NCI-H510A (cell line): ENCODE data around the gene SCGB3A1.

Source experiments
- DNase-seq: peaks from one replicate; lab custom pipeline; 2025; lab: John Stamatoyannopoulos, UW

The SCGB3A1 gene

DNA sequence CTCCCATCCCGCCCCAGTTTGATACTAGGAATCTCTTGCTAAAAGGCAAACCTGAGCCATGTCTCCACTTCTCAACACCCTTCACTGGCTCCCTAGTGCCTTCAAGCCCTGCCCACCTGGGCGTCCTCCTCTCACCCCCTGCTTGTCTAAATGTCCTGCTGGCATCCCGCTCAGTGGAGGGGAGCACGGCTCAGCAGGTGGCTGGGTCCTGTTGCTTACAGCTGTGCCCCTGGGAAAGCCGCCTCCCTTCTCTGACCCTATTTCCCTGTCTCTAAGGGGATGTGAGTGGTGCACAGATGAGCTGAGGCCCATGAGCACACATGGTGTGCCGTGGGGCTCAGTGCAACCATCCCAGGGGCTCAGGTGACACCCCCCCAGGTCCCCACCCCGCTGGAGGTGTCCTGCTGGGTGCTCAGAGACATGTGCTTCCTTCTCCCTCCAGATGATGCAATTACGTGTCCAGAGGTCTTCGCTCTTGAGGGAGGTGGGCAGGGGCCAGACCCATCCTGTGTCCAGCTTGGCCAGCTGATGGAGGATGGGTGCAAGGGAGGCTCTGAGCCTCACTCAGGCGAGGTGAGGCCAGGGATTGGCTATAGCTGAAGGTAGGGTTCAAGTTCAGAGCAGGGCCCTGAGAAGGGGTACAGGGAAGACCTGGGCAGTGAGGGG is 34.0 kb upstream of the SCGB3A1 start:
- no peak for DNase-seq

DNA sequence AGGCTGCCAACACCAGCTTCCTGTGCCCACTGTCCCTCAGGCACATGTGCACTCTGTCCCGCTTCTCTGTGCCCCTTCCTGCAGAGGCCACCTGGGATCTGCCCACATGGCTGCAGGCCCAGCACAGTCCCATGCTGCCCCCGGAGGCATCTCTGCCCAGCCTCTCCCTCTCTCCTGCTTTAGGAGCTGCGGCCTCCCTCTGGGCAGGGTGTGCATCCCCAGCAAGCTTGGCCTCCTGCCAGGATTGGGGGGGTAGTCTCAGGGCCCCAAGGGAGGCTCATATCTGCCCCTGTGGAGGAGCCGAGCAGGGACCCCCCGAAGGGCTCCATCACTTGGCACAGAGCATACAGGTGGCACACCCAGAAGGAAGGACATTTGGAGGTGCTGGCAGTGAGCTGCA is 33.3 kb upstream of the SCGB3A1 start:
- no peak for DNase-seq

DNA sequence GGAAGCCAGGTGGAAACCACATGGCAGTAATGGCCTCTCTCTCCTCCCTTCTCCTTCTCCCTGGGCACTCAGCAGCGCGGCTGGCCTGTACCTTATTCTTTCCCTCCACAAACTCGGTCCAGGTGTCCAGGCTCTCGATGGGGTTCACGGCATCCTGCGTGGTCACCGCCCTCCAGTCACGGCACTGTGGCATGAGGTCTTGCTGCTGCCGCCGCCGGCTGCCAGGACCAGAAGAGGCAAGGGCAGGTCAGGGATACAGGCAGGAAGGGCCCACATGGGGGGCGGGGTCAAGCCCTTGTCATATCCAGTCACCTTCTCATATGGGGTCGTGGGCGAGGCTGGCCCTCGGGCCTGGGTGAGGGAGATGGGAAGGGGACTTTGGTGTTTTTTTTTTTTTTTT is 32.5 kb upstream of the SCGB3A1 start:
- no peak for DNase-seq

DNA sequence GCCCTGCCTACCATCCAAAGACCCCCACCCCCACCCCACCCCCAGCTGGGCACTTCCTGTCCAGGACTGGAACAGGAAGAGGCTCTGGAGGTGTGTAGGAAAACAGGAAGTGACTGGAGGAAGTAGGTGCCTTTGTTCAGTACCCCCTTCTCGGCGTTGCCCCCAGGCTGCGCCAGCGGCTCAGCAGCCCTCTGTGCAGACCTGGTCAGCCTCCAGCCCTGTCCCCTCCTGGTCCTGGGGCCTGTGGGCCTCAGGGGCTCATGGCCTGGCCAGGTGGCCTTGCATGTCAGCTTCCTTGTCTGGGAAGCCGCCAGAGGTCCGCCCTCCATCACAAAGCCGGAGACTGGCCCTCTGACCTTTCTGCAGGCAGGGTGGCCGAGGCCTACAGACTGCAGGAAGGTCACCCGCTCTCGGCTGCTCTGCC is 32.1 kb upstream of the SCGB3A1 start:
- no peak for DNase-seq

DNA sequence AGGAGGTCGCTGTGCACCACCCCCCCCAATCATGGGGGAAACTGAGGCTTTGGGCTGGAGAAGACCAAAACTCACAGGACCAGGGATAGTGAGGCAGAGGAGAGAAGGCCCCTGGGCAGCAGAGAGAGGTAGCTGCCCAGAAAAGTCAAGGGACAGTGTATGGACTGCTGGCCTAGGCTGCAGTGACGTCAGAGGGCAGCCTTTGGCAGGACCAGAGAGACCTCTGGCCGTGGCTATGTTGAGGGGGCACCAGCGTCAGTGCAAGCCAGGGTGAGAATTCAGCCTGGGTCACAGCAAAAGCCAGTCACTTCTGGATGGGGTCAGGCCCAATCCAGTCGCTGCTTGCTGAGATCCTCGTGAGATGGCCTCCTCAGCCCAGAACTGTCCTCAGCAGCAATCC is 31.6 kb upstream of the SCGB3A1 start:
- no peak for DNase-seq

DNA sequence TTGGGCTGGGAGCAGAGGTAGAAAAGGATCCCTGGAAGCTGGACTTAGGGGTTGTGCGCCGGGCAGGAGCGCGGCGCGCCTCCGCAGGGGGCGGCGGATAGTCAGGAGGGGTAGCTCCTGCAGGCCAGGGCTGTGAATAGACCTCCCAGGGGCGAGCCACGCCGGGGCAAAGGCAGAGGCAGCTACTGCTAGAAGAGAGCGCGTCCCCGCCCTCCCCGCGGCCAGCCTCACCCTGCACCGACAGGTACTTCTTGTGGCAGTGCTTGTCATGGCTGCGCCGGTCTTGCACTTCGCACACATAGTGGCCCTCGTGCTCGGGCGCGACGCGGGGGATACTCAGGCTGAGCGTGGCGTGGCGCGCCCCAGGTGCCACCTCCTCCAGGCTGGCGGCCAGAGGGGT is 30.0 kb upstream of the SCGB3A1 start:
- no peak for DNase-seq

DNA sequence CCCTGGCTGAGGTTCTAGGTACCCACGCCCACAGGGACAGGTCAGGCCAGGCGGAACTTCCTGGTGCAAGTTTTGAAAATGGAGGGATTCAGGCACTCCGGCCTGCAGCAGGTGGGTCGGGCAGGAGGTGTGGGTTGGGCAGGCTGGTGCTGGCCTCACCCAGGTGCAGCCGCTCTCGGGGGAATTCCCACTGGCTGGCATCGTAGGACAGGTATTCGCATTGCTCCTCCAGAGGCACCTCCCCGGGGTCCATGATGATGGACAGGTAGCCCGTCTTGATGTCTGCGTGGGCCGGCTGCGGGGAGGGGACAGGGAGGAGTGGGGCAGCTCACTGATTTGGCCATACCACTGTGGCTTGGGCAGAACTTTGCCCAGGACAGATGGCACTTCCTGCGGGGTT is 28.7 kb upstream of the SCGB3A1 start:
- DNase-seq: no peak

DNA sequence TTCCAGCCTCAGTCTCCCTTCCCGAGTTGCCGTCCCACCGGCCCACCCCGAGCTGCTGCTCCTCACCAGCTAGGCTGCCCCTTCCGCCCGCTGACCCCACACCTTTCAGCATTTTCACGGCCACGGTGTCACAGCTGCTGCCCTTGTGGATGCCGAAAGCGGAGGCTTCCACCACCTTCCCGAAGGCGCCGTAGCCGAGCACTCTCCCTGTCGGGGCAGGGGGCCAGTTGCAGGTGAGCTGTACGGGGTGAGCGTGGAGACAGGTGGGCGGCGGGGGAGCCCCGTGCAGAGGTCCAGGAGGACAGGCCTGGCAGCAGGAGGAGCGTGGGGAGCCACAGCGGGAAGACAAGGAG is 28.2 kb upstream of the SCGB3A1 start:
- no peak for DNase-seq

DNA sequence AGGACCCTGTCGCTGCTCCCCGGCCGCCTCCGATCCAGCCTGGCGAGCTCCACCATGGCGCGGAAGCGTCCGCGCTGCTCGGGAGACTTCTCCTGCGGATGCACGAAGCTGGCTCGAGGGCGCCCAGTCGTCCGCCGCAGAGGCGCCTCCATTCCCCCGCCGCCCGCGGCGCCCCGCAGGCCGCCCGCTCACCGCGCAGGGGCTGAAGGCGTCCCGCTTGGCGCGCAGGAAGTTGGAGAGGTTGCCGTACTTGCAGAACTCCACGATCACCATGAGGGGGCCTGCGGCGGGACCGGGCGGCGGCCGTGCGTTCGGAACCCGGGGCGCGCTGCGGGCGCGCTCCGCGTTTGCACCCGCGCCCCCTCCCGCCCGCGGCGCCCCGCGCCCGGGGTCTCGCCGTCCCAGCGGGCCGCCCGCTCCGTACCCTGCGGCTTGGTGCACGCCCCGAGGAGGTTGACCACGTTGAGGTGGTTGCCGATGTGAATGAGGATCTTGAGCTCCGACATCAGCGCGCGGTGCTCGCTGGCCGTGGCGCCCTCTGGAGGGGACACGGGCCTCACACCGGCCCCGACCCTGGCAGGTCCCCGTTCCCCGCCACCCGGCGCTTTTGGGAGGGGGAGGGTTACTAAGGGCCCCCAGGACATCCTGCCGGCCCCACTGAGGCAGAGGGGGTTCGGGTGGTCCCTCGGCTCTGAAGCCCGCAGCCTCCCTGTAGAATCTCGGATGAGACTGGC is 27.7 kb upstream of the SCGB3A1 start:
- no peak for DNase-seq

DNA sequence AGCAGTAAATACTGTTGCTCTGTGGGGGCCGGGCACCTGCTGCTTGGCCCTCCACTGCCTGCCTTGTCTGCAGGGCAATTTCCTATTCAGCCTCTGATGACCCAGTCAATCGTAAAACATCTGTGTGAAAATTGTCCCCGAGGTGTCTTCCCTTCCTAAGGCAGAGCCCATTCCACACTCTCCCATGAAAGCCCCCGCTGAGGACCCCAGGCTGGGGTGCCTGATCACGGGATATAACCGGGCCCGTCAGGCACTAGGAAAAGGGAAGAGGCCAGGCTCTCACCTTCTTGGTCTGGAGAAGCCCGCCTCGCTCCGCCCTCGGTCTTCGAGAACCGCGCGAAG is 27.2 kb upstream of the SCGB3A1 start:
- DNase-seq: no peak

DNA sequence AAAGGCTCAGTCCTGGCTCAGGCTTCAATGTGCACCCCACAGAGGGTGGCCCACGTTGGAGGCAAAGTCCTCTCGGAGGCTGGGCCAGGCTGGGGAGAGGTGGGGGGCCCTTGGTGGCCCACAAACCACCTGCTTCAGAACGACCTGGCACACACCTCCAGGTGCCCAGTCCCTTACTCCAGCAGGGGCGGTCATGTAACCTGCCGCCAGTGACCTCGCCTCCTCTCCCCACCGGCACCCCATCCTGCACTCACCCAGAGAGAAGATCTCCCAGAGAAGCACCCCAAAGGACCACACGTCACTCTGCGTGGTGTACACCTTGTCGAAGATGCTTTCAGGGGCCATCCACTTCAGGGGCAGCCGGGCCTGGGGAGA is 22.5 kb upstream of the SCGB3A1 start:
- DNase-seq: no peak

DNA sequence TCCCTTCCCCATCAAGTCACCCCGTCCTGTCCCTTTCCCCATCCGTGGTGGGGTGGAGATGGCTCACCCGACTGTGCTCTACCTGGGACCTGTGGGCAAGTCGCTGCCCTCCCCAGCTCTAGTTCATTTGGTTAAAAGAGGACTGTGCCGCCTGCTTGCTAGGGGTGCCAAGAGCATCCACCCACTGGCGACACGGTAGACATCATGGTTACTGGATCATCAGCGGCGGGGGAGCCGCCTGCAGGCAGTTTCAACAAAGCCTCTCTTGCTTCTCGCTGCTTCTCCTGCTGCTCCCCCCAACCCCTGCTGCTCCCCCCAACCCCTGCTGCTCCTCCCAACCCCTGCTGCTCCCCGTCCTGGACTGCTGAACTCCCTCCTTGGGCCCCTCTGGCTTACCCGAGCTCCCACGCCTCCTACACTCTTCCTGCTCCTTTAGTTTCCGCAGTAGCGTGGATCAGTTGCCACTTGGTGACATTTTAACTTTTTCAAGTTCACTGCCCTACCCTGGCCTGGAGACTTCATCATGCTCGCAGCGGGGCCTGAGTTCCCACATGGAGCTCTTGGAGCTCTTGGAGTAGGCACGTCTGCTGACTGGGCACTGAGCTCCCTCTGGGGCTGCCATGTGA is 22.0 kb upstream of the SCGB3A1 start:
- DNase-seq: no peak

DNA sequence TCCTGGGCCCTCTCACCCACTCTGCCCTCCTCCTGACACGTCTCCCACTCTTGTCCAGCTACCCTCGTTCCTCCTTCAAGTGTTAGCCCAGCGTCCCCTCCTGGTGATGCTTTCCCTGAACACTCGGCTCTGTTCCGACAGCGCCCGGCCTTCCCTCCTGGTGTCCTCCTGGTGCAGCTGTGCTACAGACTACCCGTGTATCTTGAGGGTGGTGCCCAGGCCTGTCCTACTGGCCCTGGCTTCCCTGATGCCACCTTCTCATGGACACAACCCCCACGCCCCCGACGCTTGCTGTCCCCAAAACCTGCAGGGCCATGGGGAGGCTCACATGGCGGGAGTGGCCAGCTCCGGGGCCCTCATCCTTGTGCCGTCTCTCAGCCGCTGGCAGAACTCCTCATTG is 21.4 kb upstream of the SCGB3A1 start:
- no peak for DNase-seq

DNA sequence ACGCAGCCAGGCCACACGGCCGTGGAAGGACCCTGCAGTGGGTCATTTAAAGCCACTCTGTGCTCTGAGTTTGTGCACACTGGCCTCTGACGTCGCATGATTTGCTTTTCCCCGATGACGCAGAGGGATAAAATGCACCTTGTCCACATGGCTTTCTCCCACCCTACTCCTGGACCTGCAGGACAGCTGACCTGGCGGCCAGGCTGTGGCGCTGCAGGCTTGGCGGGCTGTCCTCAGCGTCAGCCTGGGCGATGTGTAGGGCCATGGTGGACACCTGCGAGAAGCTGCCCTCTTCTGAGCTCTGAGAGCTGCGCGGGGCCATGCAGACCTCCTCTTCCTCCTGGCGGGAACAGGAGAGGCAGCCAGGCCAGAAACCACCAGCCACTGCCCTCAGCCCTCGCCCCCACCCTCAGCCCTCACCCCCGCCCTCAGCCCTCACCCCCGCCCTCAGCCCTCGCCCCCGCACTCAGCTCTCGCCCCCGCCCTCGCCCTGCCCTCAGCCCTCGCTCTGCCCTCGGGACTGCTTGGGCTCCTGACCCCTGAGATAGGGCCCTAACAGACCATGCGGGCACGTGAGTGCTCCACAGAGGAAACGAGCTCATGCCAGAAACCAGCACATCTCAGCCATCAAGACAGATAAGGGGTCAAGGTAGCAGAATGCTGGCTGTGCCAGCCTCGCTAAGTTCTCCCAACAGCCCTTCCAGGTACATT is 20.0 kb upstream of the SCGB3A1 start:
- no peak for DNase-seq

DNA sequence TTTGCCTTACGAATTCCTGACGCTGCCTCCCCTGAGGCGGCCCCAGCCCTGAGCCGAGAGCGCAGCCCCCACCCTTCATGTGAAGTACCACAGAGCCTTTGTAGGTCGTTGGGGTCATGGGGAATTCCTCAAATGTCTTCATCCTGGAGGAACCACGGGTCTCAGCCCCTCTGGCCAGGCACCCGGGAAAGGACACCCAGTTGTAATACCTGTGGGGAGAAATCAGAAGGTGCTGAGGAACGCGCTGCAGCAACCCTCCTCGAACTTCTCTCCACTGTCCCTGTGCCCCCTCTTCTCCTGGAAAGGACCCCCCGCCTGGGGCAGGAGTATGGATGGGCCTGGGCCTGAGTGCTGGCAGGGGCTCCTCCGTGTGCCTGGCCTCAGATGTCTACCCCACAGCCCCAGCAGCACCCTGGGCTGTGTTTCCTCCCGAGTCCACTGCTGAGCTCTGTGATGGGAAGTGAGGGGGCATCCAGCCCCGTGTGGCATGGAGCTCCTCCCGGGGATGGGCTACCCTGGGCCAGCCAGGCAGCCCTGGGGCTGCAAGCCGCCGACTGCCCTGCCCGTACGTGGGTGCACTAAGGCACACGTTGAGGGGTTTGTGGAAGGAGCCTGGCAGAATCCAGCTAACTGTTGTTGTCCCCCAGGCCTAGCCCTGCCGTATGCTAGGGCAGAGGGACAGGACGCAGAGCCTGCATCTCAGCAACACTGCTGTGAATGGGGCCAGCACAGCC is 18.7 kb upstream of the SCGB3A1 start:
- DNase-seq: no peak

DNA sequence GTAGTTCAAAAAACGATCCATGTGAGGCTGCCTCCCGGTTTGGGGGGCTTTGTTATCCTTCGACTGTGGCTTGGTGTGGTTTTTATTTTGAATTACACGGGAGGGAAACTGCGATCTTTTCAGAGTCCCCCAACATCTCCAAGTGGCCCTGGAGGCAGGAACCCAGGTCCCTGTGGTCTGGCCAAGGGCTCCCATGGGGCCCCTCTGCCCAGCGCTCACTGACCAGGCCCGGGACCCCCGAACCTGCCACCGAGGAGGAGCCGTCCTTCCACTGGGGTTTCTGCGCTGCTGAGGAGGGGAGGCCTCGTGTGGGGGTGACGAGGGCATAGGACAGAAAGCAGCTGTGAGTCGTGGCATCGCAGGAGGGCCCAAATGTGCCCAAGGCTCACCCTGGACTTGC is 18.1 kb upstream of the SCGB3A1 start:
- no peak for DNase-seq

DNA sequence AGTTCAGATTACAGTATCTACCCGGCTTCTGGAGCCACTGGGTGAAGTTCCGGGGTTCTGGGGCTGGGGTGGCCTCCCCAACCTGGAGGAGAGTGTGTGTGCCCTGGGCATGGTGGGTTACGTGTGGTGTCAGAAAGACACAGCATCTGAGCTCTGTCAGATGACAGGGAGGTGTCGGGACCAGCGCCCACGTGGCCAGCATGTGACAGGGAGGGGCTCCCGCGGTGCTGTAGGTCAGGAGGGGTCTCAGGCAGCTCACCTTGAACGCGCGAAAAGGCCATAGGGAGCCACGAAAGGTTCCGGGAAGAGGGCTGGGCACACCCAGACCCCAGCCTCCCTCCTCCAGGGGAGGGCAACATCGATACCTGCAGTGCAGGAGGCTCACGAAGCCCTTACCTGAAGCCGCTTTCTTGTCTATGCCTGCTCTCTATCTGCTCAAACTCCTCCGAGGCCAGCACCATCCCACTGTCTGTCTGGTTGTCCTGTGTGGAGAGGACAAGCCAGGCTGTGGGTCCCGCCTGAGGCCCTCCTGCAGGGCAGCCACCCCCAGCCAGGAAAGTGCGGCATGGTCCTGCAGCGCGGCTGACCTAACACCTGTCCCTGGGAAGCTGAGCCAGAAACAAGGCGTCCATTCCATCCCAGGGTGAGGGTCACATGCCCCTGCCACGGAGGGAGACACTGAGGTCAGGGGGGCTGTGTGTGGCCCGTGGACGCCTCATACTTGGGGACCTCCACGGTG is 17.4 kb upstream of the SCGB3A1 start:
- DNase-seq: no peak

DNA sequence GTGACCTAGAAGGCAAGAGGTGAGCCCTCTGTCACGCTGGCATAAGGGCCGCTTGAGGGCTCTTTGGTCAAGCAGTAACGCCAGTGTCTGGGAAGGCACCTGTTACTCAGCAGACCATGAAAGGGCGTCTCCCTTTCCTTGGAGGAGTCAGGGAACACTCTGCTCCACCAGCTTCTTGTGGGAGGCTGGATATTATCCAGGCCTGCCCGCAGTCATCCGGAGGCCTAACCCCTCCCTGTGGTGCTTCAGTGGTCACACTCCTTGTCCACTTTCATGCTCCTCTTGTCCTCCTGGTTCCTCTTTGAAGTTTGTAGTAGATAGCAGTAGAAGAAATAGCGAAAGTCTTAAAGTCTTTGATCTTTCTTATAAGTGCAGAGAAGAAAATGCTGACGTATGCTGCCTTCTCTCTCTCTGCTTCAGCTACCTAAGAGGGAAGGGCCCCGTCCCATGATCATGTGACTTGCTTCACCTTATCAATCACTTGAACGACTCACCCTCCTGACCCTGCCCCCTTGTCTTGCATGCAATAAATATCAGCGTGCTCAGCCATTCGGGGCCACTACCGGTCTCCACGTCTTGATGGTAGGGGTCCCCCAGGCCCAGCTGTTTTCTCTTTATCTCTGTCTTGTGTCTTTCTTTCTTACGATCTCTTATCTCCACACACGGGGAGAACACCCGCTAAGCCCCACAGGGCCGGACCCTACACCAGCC is 16.7 kb upstream of the SCGB3A1 start:
- no peak for DNase-seq

DNA sequence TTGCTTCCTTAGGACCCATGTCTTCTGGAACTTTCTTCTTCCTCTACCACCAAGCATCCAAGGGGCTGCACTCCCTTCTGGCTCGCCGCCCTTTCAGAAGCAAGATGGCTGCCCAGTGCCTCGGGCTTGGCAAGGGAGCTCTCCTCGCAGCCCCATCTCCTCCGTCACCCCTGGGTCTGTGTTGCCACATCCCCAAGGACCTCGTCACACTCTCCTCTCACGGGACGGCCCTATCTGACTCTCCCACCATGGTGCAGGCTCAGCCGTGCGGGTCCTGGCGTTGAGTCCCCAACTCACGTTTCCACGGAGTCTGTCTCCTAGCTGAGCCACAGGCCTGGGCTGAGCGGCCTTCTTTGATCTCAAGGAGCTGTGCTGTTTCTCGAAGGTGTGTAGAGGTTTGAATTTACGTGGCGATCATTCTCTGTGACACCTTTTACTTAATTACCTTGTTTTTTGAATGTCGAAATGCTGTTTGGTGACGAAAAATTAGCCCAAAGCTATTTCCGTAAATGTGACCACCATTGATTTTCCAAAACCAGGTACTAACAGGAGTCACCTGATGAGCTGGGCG is 15.0 kb upstream of the SCGB3A1 start:
- DNase-seq: no peak

DNA sequence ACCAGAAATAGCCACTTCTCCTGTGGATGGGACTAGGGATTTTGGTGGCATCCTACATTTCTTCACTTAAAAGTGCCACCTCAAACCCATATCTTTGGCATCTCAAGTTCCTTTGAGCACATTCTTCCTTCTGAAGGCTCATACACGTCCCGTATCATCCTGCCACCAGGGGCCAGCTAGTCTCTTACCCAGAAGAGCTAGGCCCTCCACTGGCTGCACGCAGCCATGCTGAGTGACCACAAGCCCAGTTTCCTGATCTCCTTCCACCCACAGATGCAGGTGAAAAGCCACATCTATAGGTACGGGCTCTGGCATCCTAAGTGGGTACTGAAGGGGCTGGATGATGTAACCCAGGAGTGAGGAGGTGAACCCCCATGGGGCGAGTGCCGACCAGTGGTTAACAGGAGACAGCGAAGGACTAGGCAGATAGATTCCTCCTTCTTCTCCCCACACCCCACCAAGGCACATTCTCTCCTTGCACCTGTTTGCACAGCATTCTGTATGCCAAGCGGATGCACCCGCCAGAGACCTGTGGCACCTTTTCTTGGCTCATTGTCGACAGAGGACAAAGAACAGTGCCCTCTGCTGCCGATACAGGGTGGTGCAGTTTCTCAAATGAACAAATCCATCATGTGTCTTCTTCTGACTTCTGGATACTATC is 14.4 kb upstream of the SCGB3A1 start:
- DNase-seq: no peak
